BE2C (cell line): ENCODE results near the gene TMEM203.

Experiments used
- DNase-seq: peaks from one replicate; pipeline ENCODE4 v3.0.0-alpha.2; 2020
- H3K27me3 ChIP-seq: fragments of 250-450 bp; sonication (Bioruptor Pico); 2 replicates; pipeline ENCODE4 v1.5.1; 2020; ENCODE audit warnings: mild to moderate bottlenecking
- H3K36me3 ChIP-seq: fragments of 250-450 bp; sonication (Bioruptor Pico); 2 replicates; pipeline ENCODE4 v1.5.1; 2020; ENCODE audit warnings: mild to moderate bottlenecking
- H3K4me1 ChIP-seq: fragments of 250-450 bp; sonication (Bioruptor Pico); 2 replicates; pipeline ENCODE4 v1.5.1; 2020
- H3K4me3 ChIP-seq: 2 replicates; pipeline ENCODE4 v1.5.1; 2011; ENCODE audit warnings: low read depth, low read length
- H3K9me3 ChIP-seq: fragments of 250-450 bp; sonication (Bioruptor Pico); 2 replicates; pipeline ENCODE4 v1.5.1; 2020
- CTCF ChIP-seq: IDR thresholded peaks from 2 replicates; pipeline ENCODE4 v1.5.1; 2012; ENCODE audit warnings: mild to moderate bottlenecking, low read depth, low read length

The TMEM203 gene

GRCh38 chr9:137176302-137177182 is 28.9 kb downstream of the TMEM203 start:
- peak; percentile 89 for TF ChIP-seq CTCF
- Histone ChIP-seq H3K4me1 (peaks cover 6% of the 10 kb centered on the region), H3K27me3 (peaks cover 7% of the 10 kb centered on the region; the same call in 1 of the 2 replicates), H3K9me3 (no peaks in the 10 kb centered on the region), H3K36me3 (peaks cover 13% of the 10 kb centered on the region), H3K4me3 (no peak overlapping the region)
- DNase-seq: peak; percentile 69

GRCh38 chr9:137175345-137175961 is 30.0 kb downstream of the TMEM203 start:
- H3K9me3 ChIP-seq: no peaks in the 10 kb centered on the region
- H3K4me3 ChIP-seq: no peak overlapping the region
- peak; percentile 63 for DNase-seq
- H3K27me3 ChIP-seq: peaks cover 7% of the 10 kb centered on the region; the same call in 1 of the 2 replicates
- peak; percentile 50 for TF ChIP-seq CTCF
- peaks cover 6% of the 10 kb centered on the region for H3K4me1 ChIP-seq
- peaks cover 3% of the 10 kb centered on the region for H3K36me3 ChIP-seq

- Histone ChIP-seq H3K4me1 (peaks cover 6% of the 10 kb centered on the region), H3K4me3 (no peak overlapping the region), H3K36me3 (no peaks in the 10 kb centered on the region), H3K27me3 (peaks cover 14% of the 10 kb centered on the region), H3K9me3 (no peaks in the 10 kb centered on the region)
- DNase-seq: no peak
- no peak for TF ChIP-seq CTCF
Measured at GRCh38 chr9:137174722-137175293, 30.6 kb downstream of the TMEM203 start.

GRCh38 chr9:137173796-137174664 is 31.4 kb downstream of the TMEM203 start:
- H3K4me3 ChIP-seq: no peak overlapping the region
- H3K27me3 ChIP-seq: peaks cover 22% of the 10 kb centered on the region
- peaks cover 6% of the 10 kb centered on the region for H3K4me1 ChIP-seq
- H3K9me3 ChIP-seq: no peaks in the 10 kb centered on the region
- H3K36me3 ChIP-seq: no peaks in the 10 kb centered on the region
- no peak for TF ChIP-seq CTCF
- no peak for DNase-seq

- no peak overlapping the region for H3K4me3 ChIP-seq
- no peak for TF ChIP-seq CTCF
- H3K36me3 ChIP-seq: no peaks in the 10 kb centered on the region
- H3K4me1 ChIP-seq: peaks cover 6% of the 10 kb centered on the region
- no peak for DNase-seq
- H3K9me3 ChIP-seq: no peaks in the 10 kb centered on the region
- H3K27me3 ChIP-seq: peaks cover 29% of the 10 kb centered on the region
Measured at GRCh38 chr9:137172901-137173795, 32.3 kb downstream of the TMEM203 start.
